GM18507 (cell line): ENCODE measurements around the gene SDF2L1.
"Not testable (repeated sequence)": the region's sequence is repeated elsewhere in the genome, so short reads cannot be mapped to it uniquely, and the experiment has no call there.

ENCODE experiments used
- DNase-seq: peaks from one replicate; pipeline ENCODE4 v3.0.0; 2011; ENCODE audit warnings: low read depth; ENCODE audit not compliant: insufficient read length; ENCODE audit errors: extremely low spot score
- FAIRE-seq: peaks from 2 replicates; lab custom pipeline; 2011; peaks lifted over from hg19 to GRCh38; lab: Jason Lieb, UNC

The SDF2L1 gene, protein sequence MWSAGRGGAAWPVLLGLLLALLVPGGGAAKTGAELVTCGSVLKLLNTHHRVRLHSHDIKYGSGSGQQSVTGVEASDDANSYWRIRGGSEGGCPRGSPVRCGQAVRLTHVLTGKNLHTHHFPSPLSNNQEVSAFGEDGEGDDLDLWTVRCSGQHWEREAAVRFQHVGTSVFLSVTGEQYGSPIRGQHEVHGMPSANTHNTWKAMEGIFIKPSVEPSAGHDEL

DNA sequence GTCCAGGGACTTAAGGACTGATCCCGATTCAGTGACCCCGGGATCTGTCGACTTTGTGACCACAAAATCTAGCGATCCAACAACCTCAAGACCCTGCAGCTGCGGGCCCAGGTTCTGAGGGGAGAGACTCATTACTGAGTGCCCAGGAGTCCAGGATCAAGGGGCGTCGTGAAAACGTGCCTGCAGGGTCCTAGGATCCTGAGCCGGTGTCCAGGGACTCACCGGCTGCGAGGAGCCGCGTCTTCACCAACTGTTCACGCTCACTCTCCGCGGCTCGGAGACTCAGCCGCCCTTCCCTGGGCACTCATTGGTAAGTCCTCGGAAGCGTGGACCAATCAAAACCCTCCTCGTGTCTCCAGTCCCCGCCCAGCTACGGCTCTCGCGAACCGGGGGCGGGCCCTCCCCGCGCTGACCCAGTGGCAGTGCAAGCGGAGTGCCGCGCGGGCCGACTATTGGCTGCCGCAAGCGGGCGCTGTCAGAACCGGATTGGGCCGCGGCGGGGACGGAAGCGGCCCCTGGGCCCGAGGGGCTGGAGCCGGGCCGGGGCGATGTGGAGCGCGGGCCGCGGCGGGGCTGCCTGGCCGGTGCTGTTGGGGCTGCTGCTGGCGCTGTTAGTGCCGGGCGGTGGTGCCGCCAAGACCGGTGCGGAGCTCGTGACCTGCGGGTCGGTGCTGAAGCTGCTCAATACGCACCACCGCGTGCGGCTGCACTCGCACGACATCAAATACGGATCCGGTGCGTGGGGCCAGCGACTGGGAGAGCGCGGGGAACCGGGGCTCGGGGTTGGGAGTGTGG is at the start of gene SDF2L1:
SDF2L1 (plus strand) TSS at position 514 of the 795 bp plus-strand sequence; CDS start at position 549, 35 bp downstream.
- peak; percentile 98 for DNase-seq
- peak; percentile 100 for FAIRE-seq

DNA sequence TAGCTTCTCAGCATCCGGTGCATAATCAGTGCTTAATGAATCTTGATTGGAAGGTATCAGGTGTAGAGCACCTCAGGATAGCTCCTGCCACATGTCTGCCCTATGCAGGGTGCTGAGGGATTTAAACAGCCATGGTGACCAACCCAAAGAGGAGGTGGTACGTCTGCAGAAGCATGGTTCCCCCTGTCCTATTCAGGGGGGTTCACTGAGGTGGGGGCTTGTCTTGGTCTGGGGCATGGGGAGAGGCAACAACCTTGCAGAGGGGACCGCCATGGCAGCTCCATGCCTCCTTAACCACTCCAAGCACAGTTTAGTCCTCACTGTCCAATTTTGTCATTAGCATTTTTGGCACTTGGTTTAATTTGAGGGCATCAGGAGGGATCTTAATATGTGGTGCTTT is 49.7 kb upstream of the SDF2L1 start:
- FAIRE-seq (no peak), DNase-seq (no peak)

- FAIRE-seq (no peak), DNase-seq (no peak)
These were observed 48.5 kb upstream of the SDF2L1 start for GRCh38 chr22:21593406-21594232.

DNA sequence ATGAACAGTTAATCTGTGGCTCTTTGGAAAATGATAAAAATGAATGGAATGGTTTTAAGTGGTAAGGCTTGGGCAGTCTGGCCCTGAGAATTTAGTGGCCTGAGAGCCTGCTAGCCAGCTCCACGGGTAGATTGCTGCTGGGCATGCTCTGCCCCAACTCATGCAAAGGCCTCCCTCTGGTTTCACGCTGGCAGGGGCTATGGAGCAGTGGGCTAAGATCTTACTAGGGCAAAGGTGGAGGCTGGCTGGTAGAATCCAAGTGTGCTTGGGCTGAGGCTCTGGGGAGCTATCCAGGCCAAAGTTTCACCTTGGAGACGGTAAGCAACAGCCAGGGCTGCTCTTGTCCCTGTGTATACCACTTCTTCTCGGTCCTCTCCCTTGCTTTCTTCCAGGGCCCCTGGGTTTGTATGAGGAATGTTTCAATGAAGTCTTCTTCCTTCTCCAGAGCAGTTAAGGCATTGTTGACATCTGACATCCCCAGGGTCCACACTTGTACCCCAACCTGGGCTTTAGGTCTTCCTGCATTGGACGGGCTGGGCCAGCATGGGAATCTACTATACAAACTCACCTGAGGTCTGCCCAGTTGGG is 47.1 kb upstream of the SDF2L1 start:
- FAIRE-seq (no peak), DNase-seq (no peak)

DNA sequence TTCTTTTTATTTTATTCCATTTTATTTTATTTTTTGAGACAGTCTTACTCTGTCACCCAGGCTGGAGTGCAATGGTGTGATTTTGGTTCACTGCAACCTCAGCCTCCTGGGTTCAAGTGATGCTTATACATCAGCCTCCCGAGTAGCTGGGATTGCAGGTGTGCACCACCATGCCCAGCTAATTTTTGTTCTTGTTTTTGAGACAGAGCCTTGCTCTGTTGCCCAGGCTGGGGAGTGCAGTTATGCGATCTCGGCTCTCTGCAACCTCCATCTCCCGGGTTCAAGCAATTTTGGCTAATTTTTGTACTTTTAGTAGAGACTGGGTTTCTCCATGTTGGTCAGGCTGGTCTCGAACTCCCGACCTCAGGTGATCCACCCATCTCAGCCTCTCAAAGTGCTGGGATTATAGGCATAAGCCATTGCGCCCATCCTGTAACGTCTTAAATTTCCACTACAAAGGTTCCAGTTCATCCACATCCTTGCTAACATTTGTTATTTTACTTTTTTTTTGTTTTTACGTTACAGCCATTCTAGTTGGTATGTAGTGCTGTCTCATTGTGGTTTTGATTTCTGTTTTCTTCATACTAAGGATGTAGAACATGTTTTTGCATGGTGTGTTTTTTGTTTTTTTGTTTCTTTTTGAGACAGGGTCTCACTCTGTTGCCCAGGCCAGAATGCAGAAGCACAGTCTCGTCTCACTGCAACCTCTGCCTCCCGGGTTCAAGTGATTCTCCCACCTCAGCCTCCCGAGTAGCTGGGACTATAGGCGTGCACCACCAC is 45.6 kb upstream of the SDF2L1 start:
- not testable (repeated sequence) for DNase-seq, FAIRE-seq

- DNase-seq (no peak), FAIRE-seq (no peak)
These were observed 43.8 kb upstream of the SDF2L1 start for GRCh38 chr22:21598302-21598701.

- no peak for FAIRE-seq
- DNase-seq = no peak
These were observed 42.8 kb upstream of the SDF2L1 start for GRCh38 chr22:21599053-21599893.

DNA sequence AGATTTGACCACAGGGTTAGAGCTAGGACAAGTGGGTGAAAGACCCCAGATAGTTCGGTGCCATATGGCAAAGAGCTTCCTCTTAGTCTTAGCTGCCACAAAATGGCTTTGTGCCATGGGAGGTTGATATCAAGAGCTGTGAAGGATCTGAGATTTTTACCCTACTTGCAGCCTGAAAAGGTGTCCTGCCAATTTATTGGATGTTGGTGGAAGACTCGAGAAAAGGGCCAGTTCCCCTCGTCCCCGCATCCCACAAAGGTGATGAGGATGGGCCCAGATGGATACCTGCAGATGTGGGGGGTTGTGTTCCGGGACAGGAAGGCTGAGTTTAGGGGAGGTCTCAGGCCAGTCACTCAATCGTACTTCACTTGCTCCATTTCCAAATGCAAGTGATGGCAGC is 39.5 kb upstream of the SDF2L1 start:
- FAIRE-seq = no peak
- DNase-seq = no peak

DNA sequence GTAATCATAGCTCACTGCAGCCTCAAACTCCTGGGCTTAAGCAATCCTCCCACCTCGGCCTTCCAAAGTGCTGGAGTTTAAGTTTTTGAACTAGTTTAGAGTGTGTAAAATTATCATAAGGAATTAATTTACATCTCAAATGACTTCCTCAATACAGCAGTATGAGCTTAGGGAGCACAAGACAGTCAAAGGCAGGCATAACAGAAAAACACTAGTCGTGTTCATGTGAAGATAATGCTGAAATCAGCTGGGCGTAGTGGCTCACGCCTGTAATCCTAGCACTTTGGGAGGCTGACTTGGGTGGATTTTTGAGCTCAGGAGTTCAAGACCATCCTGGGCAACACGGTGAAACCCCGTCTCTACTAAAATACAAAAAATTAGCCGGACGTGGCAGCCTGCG is 38.1 kb upstream of the SDF2L1 start:
- DNase-seq = no peak
- FAIRE-seq = no peak

GRCh38 chr22:21605887-21606564 is 36.1 kb upstream of the SDF2L1 start:
- DNase-seq (no peak), FAIRE-seq (no peak)

- DNase-seq = no peak
- no peak for FAIRE-seq
These were observed 35.3 kb upstream of the SDF2L1 start for GRCh38 chr22:21606775-21607174.

DNA sequence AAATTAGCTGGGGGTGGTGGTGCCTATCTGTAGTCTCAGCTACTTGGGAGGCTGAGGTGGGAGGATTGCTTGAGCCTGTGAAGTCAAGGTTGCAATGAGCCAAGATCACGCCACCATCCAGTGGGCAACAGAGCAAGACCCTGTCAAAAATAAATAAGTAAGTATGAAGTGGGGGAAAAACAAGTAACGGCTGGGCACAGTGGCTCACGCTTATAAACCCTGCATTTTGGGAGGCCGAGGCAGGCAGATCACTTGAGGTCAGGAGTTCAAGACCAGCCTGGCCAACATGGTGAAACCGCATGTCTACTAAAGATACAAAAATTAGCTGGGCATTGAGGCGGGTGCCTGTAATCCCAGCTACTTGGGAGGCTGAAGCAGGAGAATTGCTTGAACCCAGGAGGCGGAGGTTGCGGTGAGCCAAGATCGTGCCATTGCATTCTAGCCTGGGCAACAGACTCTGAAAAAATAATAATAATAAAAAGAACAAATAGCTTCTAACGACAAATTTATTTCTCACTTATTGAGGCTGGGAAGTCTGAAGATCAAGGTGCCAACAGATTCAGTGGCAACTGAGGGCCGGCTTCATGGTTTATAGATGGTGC is 32.4 kb upstream of the SDF2L1 start:
- FAIRE-seq, DNase-seq: not testable (repeated sequence)

- DNase-seq (no peak), FAIRE-seq (no peak)
These were observed 30.7 kb upstream of the SDF2L1 start for GRCh38 chr22:21611210-21611977.

GRCh38 chr22:21612858-21613257 is 29.2 kb upstream of the SDF2L1 start:
- DNase-seq (no peak), FAIRE-seq (no peak)

DNA sequence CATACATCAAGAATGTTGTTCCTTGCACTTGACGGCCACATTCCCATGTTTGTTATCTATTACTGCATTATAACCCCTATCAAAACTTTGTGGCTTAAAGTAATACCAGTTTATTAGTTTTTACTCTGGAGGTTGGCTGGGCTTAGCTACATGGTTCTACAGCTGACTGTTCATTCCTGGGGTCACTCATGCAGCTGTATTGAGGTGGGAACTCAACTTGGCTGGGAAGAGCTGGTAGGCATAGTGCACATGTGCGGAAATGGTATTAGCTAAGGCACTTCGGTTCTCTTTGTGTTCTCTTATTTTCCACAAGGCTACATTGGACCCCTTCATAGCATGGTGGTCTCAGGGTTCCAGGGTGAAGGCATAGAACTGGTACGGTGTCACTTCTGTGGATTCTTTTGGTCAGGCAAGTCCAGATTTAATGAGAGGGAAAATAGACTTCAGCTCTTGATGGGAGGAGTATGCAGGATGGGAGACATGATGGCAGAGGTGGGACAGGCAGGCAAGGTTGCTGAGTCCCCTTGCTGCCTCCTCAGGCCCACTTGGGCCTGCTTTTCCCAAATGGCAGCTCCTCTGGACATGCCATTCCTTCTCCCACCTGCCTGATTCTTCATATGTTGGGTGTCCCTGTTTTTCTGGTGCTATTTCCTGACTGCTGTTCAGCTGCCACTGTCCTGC is 28.4 kb upstream of the SDF2L1 start:
- FAIRE-seq (no peak), DNase-seq (no peak)

- no peak for DNase-seq
- FAIRE-seq = no peak
These were observed 26.4 kb upstream of the SDF2L1 start for GRCh38 chr22:21615731-21616130.
